Smooth muscle cell (in vitro differentiated cells): ENCODE measurements around the gene FER1L5. TPM values are rescaled to one million over a fixed set of nuclear protein-coding genes. Genes with fewer than 3 reads are reported as not detected.

Source experiments
- DNase-seq: peaks from one replicate; lab custom pipeline; 2025; ENCODE audit not compliant: unreplicated experiment; lab: John Stamatoyannopoulos, UW
- H2AFZ ChIP-seq: fragments of 200-600 bp; sonication (generic); 2 replicates; pipeline ENCODE4 v1.6.0; 2016; ENCODE audit warnings: antibody characterized with exemption, low read depth, mild to moderate bottlenecking
- H3F3A ChIP-seq: fragments of 200-600 bp; sonication (generic); 2 replicates; pipeline ENCODE4 v1.6.0; 2017; ENCODE audit warnings: antibody characterized with exemption, low read depth
- H3K27ac ChIP-seq: fragments of 200-600 bp; sonication (generic); 2 replicates; pipeline ENCODE4 v1.5.1; 2016; ENCODE audit warnings: low read depth, mild to moderate bottlenecking
- H3K27me3 ChIP-seq: fragments of 200-600 bp; sonication (generic); 2 replicates; pipeline ENCODE4 v1.6.1; 2016; ENCODE audit warnings: low read depth, mild to moderate bottlenecking
- H3K36me3 ChIP-seq: fragments of 200-600 bp; sonication (generic); 2 replicates; pipeline ENCODE4 v1.5.1; 2016; ENCODE audit warnings: low read depth
- H3K4me1 ChIP-seq: fragments of 200-600 bp; sonication (generic); 2 replicates; pipeline ENCODE4 v1.5.1; 2016; ENCODE audit warnings: low read depth
- H3K4me2 ChIP-seq: fragments of 200-600 bp; sonication (generic); 2 replicates; pipeline ENCODE4 v1.6.0; 2016; ENCODE audit warnings: mild to moderate bottlenecking
- H3K4me3 ChIP-seq: fragments of 200-600 bp; sonication (generic); 2 replicates; pipeline ENCODE4 v1.5.1; 2016; ENCODE audit warnings: mild to moderate bottlenecking
- H3K79me2 ChIP-seq: fragments of 200-600 bp; sonication (generic); 2 replicates; pipeline ENCODE4 v1.6.0; 2016; ENCODE audit warnings: low read depth, mild to moderate bottlenecking
- H3K9ac ChIP-seq: fragments of 200-600 bp; sonication (generic); 2 replicates; pipeline ENCODE4 v1.6.0; 2016; ENCODE audit warnings: low read depth
- H3K9me3 ChIP-seq: fragments of 200-600 bp; sonication (generic); replicated peaks from 2 replicates; pipeline ENCODE4 v1.5.1; 2016; ENCODE audit warnings: low read depth
- H4K20me1 ChIP-seq: fragments of 200-600 bp; sonication (generic); 2 replicates; pipeline ENCODE4 v1.6.0; 2016; ENCODE audit warnings: low read depth
- WGBS: methylation state at CpG from one replicate; pipeline ENCODE4 v1.1.7; 2016; ENCODE audit warnings: low lambda C conversion rate; 5-methylcytosine and 5-hydroxymethylcytosine counted together
- polyA plus RNA-seq: library from polyadenylated mRNA; unstranded; fragments of >200 nt; fragmentation: Nextera tagmentation; extraction: Ambion mirVana; gene quantifications from 2 replicates; pipeline ENCODE4 v1.2.1, GENCODE V29; 2016
- total RNA-seq: library from RNA; depleted of rRNA; stranded (reverse); fragments of >200 nt; gene quantifications from 2 replicates; pipeline ENCODE4 v1.2.3, GENCODE V29; 2014
- TF ChIP-seq, protein P1 (sequence below): fragments of 200-600 bp; sonication (generic); IDR thresholded peaks from 2 replicates; pipeline ENCODE4 v1.5.1; 2017; ENCODE audit warnings: borderline replicate concordance, mild to moderate bottlenecking, antibody characterized with exemption; ENCODE audit not compliant: insufficient read depth, poor library complexity, severe bottlenecking

FER1L5 gene
- total and polyA plus RNA-seq, 2 experiments from 2014 or later, result not detected

DNA sequence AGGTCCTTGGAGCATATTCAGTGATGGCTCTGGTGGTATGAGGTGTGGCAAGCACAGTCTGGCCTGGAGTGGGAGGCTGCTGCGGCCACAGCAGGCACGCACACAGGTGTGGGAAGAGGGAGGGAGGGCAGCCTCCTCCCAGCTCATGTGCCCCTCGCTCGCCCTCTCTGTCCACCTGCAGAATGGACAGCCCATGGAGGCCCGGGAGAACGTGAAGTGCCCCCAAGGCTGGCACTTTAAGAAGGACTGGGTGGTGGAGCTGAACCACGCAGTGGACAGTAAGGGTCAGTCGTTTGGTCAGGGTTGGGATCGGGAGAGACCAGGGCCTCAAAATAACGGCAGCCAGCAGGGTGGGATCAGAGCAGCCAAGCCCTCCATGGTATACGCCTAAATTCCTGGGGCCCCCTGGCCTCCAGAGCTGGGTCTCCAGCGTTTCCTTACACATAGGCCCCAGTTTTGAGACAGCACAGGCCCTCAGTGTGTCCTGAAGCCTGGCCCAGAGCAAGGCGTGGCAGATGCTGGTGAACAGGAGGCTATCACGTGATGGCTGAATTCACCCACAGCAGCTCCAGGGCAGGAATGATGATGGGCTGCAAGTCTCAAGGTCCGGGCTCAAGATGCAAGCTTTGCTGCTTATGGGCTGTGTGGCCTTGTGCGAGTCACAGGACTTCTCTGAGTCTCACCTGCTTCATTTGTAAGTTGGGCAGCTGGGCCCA, 47.9 kb downstream of the FER1L5 start:
- DNase-seq, result no peak
- Histone ChIP-seq H3K27me3 (no peaks in the 10 kb centered on the region), H4K20me1 (no peaks in the 10 kb centered on the region), H3K4me3 (no peak overlapping the region), H3K9ac (no peak overlapping the region), H3F3A (no peaks in the 10 kb centered on the region), H3K4me2 (no peak overlapping the region), H3K36me3 (no peaks in the 10 kb centered on the region), H3K27ac (no peak overlapping the region), H3K9me3 (no peaks in the 10 kb centered on the region), H2AFZ (no peak overlapping the region), H3K4me1 (no peaks in the 10 kb centered on the region), H3K79me2 (no peaks in the 10 kb centered on the region)
- TF ChIP-seq, protein P1, sequence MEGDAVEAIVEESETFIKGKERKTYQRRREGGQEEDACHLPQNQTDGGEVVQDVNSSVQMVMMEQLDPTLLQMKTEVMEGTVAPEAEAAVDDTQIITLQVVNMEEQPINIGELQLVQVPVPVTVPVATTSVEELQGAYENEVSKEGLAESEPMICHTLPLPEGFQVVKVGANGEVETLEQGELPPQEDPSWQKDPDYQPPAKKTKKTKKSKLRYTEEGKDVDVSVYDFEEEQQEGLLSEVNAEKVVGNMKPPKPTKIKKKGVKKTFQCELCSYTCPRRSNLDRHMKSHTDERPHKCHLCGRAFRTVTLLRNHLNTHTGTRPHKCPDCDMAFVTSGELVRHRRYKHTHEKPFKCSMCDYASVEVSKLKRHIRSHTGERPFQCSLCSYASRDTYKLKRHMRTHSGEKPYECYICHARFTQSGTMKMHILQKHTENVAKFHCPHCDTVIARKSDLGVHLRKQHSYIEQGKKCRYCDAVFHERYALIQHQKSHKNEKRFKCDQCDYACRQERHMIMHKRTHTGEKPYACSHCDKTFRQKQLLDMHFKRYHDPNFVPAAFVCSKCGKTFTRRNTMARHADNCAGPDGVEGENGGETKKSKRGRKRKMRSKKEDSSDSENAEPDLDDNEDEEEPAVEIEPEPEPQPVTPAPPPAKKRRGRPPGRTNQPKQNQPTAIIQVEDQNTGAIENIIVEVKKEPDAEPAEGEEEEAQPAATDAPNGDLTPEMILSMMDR, result no peak
- WGBS, result 91% methylated on average over 16 of the region's 16 CpGs

DNA sequence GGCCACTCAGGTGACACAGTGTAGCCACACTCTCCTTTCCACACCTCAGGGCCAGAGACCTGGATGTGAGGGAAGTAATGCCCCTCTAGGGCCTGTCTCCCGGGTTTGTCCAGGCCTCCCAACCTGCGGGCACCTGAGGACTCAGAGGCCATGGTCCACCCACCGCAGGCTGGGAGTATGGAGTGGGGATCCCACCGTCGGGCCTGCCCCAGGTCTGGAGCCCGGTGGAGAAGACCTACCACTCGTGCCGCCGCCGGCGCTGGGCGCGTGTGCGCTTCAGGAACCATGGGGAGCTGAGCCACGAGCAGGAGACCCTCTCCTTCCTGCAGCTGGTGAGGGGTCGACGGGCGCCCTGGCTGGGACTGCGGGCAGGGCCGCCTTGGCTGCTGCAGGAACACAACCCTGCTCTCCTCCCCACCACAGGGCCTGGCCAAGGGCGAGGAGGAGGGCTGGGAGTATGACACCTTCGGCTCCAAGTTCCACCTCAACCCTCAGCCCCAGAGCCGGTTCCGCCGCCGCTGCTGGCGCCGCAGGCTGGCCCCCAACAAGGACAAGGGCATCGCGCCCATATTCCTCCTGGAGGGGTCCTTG, 48.6 kb downstream of the FER1L5 start:
- Histone ChIP-seq H3K27me3 (no peaks in the 10 kb centered on the region), H4K20me1 (no peaks in the 10 kb centered on the region), H3K36me3 (no peaks in the 10 kb centered on the region), H3K79me2 (no peaks in the 10 kb centered on the region), H3F3A (no peaks in the 10 kb centered on the region), H3K4me3 (no peak overlapping the region), H3K27ac (no peak overlapping the region), H3K4me1 (no peaks in the 10 kb centered on the region), H3K4me2 (no peak overlapping the region), H2AFZ (no peak overlapping the region), H3K9ac (no peak overlapping the region), H3K9me3 (no peaks in the 10 kb centered on the region)
- 96% methylated on average over 30 of the region's 30 CpGs for WGBS
- no peak for DNase-seq
- TF ChIP-seq, protein P1, result no peak

DNA sequence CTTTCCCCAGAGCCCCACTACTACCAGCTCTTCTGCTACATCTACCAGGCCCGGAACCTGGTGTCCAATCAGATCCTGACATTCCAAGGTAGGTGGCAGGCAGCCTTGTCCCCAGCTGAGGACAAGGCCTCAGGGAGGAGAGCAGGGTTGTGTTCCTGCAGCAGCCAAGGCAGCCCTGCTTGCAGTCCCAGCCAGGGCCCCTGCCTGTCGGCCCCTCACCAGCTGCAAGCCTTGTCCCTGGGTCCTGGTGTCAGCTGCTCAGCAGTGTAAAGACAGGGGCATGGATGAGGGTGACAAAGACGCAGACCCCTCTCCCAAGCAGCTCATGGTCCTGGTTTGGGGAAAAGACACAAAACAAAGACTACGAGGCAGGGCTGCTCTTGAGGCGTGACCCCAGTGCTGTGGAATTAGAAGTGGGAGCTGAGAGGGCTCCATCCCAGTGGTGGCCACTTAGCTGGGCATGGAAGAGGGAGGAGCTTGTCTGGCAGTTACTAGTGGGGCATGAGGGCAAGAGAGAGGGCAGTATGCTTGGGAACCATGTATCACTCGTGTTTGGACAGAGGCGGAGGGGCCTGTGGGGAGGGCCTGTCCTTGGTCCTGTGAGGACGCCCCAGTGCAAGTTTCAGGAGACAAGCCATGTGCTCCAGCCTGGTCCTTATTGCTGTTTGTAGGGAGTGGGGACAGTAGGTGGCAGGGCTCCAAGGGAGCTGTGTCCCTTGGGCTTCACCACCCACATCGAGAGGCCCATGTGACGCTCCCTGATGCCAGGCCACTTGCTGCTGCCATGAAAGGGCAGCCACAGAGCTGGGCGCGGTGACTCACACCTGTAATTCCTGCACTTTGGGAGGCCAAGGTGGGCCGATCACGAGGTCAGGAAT, 49.8 kb downstream of the FER1L5 start:
- WGBS, result 97% methylated on average over 14 of the region's 14 CpGs
- Histone ChIP-seq H3K4me2 (no peak overlapping the region), H3K27ac (no peak overlapping the region), H3F3A (no peaks in the 10 kb centered on the region), H3K9ac (no peak overlapping the region), H3K79me2 (no peaks in the 10 kb centered on the region), H2AFZ (no peak overlapping the region), H3K27me3 (no peaks in the 10 kb centered on the region), H4K20me1 (no peaks in the 10 kb centered on the region), H3K4me3 (no peak overlapping the region), H3K9me3 (no peaks in the 10 kb centered on the region), H3K4me1 (no peaks in the 10 kb centered on the region), H3K36me3 (no peaks in the 10 kb centered on the region)
- TF ChIP-seq, protein P1, result no peak
- DNase-seq, result no peak
